ENCODE measurements around the gene MACF1.

MACF1 gene

DNA sequence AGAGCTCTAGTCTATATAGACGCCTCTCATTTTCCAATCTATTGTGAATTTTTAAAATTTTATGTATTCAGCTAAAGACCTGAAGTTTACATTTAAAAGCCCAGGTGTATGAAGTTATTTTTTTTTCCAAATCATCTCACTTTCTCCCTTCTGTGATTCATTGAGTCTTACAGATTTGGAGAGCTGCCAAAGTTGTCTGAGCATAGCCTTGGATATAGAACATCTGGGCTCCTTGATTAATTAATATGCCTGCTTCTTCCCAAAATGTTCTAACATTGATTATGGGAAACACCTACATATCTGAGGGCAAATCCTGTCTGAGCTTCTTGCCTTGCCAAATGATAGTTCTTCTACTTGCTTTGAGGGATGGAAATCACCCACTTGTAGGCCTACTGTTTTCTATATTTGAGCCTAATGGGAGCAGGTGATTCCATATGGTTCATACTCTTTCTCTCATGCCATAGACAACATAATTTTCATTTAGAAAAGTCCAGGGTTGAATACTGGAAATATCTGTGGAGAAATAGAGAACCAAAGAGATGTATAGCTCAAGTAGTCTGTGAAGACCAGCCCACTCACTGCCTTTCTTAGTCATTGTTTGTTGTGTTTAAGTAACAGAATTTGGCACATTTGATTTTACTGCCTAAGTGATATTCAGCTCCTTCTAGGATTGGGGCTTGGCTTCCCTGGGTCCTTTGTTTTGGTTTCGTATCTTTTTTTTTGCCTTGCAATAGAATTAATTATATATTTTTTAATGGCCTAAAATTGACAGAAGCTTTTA is 46.2 kb downstream of the MACF1 start:
- Histone ChIP-seq H3K27ac (no peak overlapping the region), H3K27me3 (no peaks in the 10 kb centered on the region), H3K4me2 (no peak overlapping the region; a peak in 1 of 22 replicates), H4K20me1 (peaks cover 0 to 97% (median 29%) of the 10 kb centered on the region in 11 experiments; a peak in 16 of 22 replicates), H3K4me3 (no peak overlapping the region), H3K36me3 (peaks cover 60 to 95% (median 81%) of the 10 kb centered on the region in 11 experiments), H3K4me1 (peaks cover 0 to 13% (median 0%) of the 10 kb centered on the region in 10 experiments; a peak in 3 of 20 replicates), H3K9ac (no peak overlapping the region), H3K9me3 (replicated peaks in 1 of 11) (no peaks in the 10 kb centered on the region)
- no peak for TF ChIP-seq Cebpa-rat (IDR thresholded peaks at IDR 0.05)

DNA sequence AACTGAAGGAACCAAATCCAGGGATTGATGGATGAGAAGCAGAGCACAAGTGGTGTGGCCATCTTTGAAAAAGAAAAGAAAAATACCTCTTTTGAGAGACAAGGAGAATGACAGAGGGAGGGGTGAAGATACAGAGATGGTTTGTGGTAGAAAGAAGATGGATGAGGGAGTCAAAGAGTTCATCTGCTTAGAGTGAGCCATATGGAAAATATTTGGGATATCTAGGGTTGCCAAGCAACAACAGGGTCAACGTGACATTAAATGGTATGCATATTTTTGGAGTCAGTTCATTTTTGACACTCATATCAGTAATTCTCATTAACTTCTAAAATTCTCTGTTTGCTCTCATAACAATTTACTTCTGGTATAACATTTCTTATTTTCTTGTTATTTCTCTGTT is 50.7 kb downstream of the MACF1 start:
- TF ChIP-seq Cebpa-rat (IDR thresholded peaks at IDR 0.05) = no peak
- peaks cover 87 to 100% (median 97%) of the 10 kb centered on the region in 11 experiments for H3K36me3 ChIP-seq
- H3K27ac ChIP-seq = no peak overlapping the region
- no peaks in the 10 kb centered on the region for H3K27me3 ChIP-seq
- no peak overlapping the region for H3K9ac ChIP-seq
- peaks cover 0 to 13% (median under 1%) of the 10 kb centered on the region in 10 experiments; a peak in 6 of 20 replicates for H3K4me1 ChIP-seq
- no peak overlapping the region for H3K4me3 ChIP-seq
- H3K4me2 ChIP-seq = no peak overlapping the region
- peaks cover 0 to 96% (median 18%) of the 10 kb centered on the region in 11 experiments; a peak in 14 of 22 replicates for H4K20me1 ChIP-seq
- H3K9me3 ChIP-seq (replicated peaks in 1 of 11) = no peaks in the 10 kb centered on the region

DNA sequence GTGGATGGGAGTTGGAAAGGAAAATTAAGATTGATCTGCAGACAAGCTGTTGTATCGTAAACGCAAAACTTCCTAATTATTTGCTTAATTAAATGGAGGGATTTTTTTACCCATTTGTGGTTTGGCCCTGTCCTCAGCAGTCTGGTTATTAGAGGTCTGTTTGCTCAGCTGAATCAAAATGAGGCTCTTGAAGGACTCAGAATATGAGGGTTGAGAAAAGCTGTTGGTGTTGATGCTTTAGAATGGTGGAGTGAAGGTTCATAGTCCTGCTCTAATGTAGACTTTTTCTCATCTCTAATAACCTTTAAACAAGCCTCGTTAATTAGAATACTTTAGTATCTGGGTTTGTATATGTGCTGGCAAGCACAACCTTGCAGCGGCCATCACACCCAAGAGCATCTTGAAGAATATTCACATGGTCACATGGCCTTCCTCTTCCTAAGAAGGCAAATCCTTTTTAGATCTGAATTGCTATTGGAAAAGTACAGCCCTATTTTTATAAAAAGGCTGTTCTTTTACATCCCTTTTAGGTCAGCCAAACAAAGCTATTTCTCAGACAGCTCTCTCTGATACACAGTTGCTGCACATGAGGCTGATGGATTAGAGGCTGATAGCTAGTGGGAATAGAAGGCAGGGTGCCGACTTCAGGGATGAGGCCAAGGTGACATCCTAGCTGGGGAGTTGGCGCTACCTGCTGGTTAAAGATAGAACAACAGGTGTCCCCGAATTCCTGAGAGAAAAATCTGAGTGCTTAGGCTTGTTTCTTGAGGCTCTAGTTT is 53.8 kb downstream of the MACF1 start:
- H3K27me3 ChIP-seq = no peaks in the 10 kb centered on the region
- no peaks in the 10 kb centered on the region for H3K9me3 ChIP-seq (replicated peaks in 1 of 11)
- H3K4me2 ChIP-seq = no peak overlapping the region
- H3K9ac ChIP-seq = no peak overlapping the region
- peaks cover 0 to 96% (median 14%) of the 10 kb centered on the region in 11 experiments; a peak in 16 of 22 replicates for H4K20me1 ChIP-seq
- H3K27ac ChIP-seq = no peak overlapping the region
- H3K36me3 ChIP-seq = peaks cover 76 to 100% (median 86%) of the 10 kb centered on the region in 11 experiments
- H3K4me3 ChIP-seq = no peak overlapping the region
- H3K4me1 ChIP-seq = peaks cover 0 to 27% (median 16%) of the 10 kb centered on the region in 10 experiments; a peak in 16 of 20 replicates
- TF ChIP-seq Cebpa-rat (IDR thresholded peaks at IDR 0.05) = no peak

DNA sequence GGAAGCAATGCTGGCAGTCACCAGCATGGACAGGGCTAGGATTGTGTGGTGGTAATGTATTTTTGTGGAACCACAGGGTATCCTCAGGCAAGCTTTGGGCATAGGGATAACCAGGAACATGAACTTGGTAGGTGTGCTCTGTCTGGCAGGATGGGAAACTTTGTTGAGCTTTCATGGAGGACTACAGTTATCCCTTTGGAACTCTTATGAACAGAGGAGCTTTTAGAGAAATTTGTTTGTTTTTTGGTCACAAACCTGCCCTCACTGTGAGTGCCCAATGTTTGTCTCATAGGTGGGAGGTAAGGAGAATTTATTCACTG is 54.4 kb downstream of the MACF1 start:
- Histone ChIP-seq H3K27me3 (no peaks in the 10 kb centered on the region), H3K4me3 (no peak overlapping the region), H3K9ac (no peak overlapping the region), H3K27ac (no peak overlapping the region), H3K36me3 (peaks cover 71 to 97% (median 80%) of the 10 kb centered on the region in 11 experiments), H4K20me1 (peaks cover 0 to 96% (median 14%) of the 10 kb centered on the region in 11 experiments; a peak in 16 of 22 replicates), H3K4me2 (no peak overlapping the region), H3K4me1 (peaks cover 0 to 27% (median 16%) of the 10 kb centered on the region in 10 experiments; a peak in 15 of 20 replicates), H3K9me3 (replicated peaks in 1 of 11) (no peaks in the 10 kb centered on the region)
- TF ChIP-seq Cebpa-rat (IDR thresholded peaks at IDR 0.05) = no peak

GRCh38 chr1:39261712-39262221 is 57.3 kb downstream of the MACF1 start:
- no peaks in the 10 kb centered on the region for H3K9me3 ChIP-seq (replicated peaks in 1 of 11)
- TF ChIP-seq Cebpa-rat (IDR thresholded peaks at IDR 0.05) = no peak
- H3K27ac ChIP-seq = no peak overlapping the region; a peak in 1 of 22 replicates
- H4K20me1 ChIP-seq = peaks cover 0 to 95% (median 25%) of the 10 kb centered on the region in 11 experiments; a peak in 16 of 22 replicates
- peak overlapping the region in 7 of 11 experiments; percentile 1 to 37 (median 29); a peak in 10 of 22 replicates for H3K4me2 ChIP-seq
- H3K9ac ChIP-seq = no peak overlapping the region
- peaks cover 42 to 69% (median 53%) of the 10 kb centered on the region in 11 experiments for H3K36me3 ChIP-seq
- H3K4me1 ChIP-seq = peaks cover 13 to 44% (median 33%) of the 10 kb centered on the region in 10 experiments
- H3K27me3 ChIP-seq = no peaks in the 10 kb centered on the region
- H3K4me3 ChIP-seq = no peak overlapping the region

- H3K4me1 ChIP-seq = peaks cover 23 to 54% (median 44%) of the 10 kb centered on the region in 10 experiments
- H3K27ac ChIP-seq = no peak overlapping the region; a peak in 1 of 22 replicates
- H3K9me3 ChIP-seq (replicated peaks in 1 of 11) = no peaks in the 10 kb centered on the region
- H3K4me2 ChIP-seq = no peak overlapping the region
- H3K36me3 ChIP-seq = peaks cover 33 to 58% (median 42%) of the 10 kb centered on the region in 11 experiments
- no peak overlapping the region for H3K4me3 ChIP-seq
- no peak for TF ChIP-seq Cebpa-rat (IDR thresholded peaks at IDR 0.05)
- H3K27me3 ChIP-seq = no peaks in the 10 kb centered on the region
- H3K9ac ChIP-seq = no peak overlapping the region
- peaks cover 0 to 98% (median 27%) of the 10 kb centered on the region in 11 experiments; a peak in 16 of 22 replicates for H4K20me1 ChIP-seq
Measured at GRCh38 chr1:39262802-39263201, 58.3 kb downstream of the MACF1 start.

GRCh38 chr1:39266269-39266668 is 61.8 kb downstream of the MACF1 start:
- Histone ChIP-seq H4K20me1 (peaks cover 0 to 98% (median 38%) of the 10 kb centered on the region in 11 experiments; a peak in 17 of 22 replicates), H3K9ac (peak overlapping the region in 1 of 11 experiments; percentile 7; a peak in 2 of 22 replicates), H3K4me2 (peak overlapping the region in 9 of 11 experiments; percentile 26 to 99 (median 98); a peak in 17 of 22 replicates), H3K4me1 (peaks cover 58 to 77% (median 73%) of the 10 kb centered on the region in 10 experiments), H3K4me3 (no peak overlapping the region), H3K27ac (peak overlapping the region in 3 of 11 experiments; percentile 4 to 89 (median 8); a peak in 1 of 22 replicates), H3K9me3 (replicated peaks in 1 of 11) (no peaks in the 10 kb centered on the region), H3K27me3 (no peaks in the 10 kb centered on the region), H3K36me3 (peaks cover 4 to 44% (median 13%) of the 10 kb centered on the region in 11 experiments; a peak in 17 of 22 replicates)
- TF ChIP-seq Cebpa-rat (IDR thresholded peaks at IDR 0.05) = no peak

DNA sequence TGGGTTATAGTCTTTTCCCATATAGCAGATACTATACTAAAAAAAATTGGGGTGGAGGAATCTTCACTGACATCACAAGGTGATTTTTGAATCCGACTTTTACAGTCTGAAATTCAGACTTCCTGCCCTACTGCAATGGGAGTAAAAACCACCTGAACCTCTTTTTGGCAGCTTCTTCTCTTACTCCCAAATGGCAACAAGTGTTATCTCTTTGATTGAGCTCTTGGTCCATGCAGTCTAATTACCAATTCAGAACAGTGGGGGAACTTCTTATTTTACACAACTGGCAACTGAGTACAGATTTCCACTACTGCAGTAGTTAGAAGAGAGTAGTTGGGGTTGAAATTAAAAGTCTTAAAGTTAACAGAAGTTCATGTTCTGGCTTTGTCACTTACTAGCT is 62.3 kb downstream of the MACF1 start:
- Histone ChIP-seq H4K20me1 (peaks cover 2 to 98% (median 38%) of the 10 kb centered on the region in 11 experiments; a peak in 18 of 22 replicates), H3K27ac (peak overlapping the region in 7 of 11 experiments; percentile 22 to 91 (median 85); a peak in 10 of 22 replicates), H3K4me1 (peaks cover 58 to 77% (median 73%) of the 10 kb centered on the region in 10 experiments), H3K4me3 (no peak overlapping the region), H3K4me2 (peak overlapping the region in 10 of 11 experiments; percentile 75 to 99 (median 96); a peak in 21 of 22 replicates), H3K27me3 (no peaks in the 10 kb centered on the region), H3K9ac (peak overlapping the region in 5 of 11 experiments; percentile 66 to 83 (median 78); a peak in 5 of 22 replicates), H3K36me3 (peaks cover 4 to 45% (median 12%) of the 10 kb centered on the region in 11 experiments; a peak in 16 of 22 replicates), H3K9me3 (replicated peaks in 1 of 11) (no peaks in the 10 kb centered on the region)
- TF ChIP-seq Cebpa-rat (IDR thresholded peaks at IDR 0.05) = no peak

Measured in BLaER1 treated with 17β-estradiol and CSF1 and Interleukin-3, amounts not matched to agents 10 nM and 100 nM (cell line).